ENCODE results near the gene MEPE.
A peak's percentile ranks its signal among the peaks of the same experiment; 100 is the strongest.
"Not testable (repeated sequence)": the region's sequence is repeated elsewhere in the genome, so short reads cannot be mapped to it uniquely, and the experiment has no call there.

The MEPE gene

DNA sequence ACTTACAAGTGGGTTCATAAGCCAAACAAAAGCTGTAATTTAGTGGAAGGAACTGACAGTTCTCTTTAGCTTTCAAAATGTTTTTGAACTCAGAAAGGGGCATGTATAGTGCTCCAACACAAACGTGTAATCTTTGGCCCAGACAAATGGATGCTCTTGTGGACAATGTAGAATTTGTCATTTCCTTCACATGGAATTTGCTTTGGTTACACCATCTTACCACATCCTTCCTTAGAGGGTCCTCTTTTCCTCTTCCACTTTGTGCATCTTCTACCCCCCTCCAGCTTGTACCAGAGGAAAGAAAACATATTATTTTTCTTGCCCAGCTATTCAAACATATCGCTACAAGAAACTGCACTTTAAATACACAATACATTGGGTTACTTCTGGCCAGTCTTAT, 42.4 kb downstream of the MEPE start:
- no peak for TF ChIP-seq CTCF (conservative IDR thresholded peaks at IDR 0.05; ENCODE audit: low read depth, low read length)
- H3K4me3 ChIP-seq (ENCODE audit: low read depth, low read length), result no peak overlapping the region

GRCh38 chr4:87880106-87880505, 47.3 kb downstream of the MEPE start:
- no peak overlapping the region for H3K4me3 ChIP-seq (ENCODE audit: low read depth, low read length)
- no peak for TF ChIP-seq CTCF (conservative IDR thresholded peaks at IDR 0.05; ENCODE audit: low read depth, low read length)
- no peak for DNase-seq (ENCODE audit: low read depth)

More for the DNA sequence above, 42.4 kb downstream of the MEPE start:
- DNase-seq (ENCODE audit: low read depth), result no peak

GRCh38 chr4:87881115-87881514, 48.3 kb downstream of the MEPE start:
- TF ChIP-seq CTCF (conservative IDR thresholded peaks at IDR 0.05; ENCODE audit: low read depth, low read length), result no peak
- no peak for DNase-seq (ENCODE audit: low read depth)
- H3K4me3 ChIP-seq (ENCODE audit: low read depth, low read length), result no peak overlapping the region

DNA sequence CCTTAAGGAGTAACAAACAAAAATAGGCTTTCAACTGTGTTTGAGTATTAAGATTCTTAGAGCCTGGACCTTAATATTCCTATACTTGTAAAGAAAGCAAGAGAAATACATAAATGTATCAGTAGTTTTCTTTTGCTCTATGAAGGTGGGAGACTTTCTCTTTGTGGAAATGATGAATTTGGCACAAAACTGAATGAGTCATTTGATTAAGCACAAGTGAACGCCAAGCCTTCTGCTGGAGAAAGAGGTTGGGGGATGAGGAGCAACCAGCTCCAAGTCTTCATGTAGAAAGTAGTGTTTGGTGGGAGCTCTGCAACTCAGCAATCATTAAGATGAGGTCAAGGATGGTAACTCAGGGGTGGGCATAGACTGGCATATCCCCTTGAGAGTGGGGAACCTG, 49.6 kb downstream of the MEPE start:
- no peak overlapping the region for H3K4me3 ChIP-seq (ENCODE audit: low read depth, low read length)
- TF ChIP-seq CTCF (conservative IDR thresholded peaks at IDR 0.05; ENCODE audit: low read depth, low read length), result no peak
- DNase-seq (ENCODE audit: low read depth), result peak; percentile 50

- H3K4me3 ChIP-seq (ENCODE audit: low read depth, low read length), result no peak overlapping the region
- DNase-seq (ENCODE audit: low read depth), result no peak
- TF ChIP-seq CTCF (conservative IDR thresholded peaks at IDR 0.05; ENCODE audit: low read depth, low read length), result no peak
Measured at GRCh38 chr4:87882861-87883260, 50.1 kb downstream of the MEPE start.

GRCh38 chr4:87884976-87885549, 52.3 kb downstream of the MEPE start:
- TF ChIP-seq CTCF (conservative IDR thresholded peaks at IDR 0.05; ENCODE audit: low read depth, low read length), result no peak
- DNase-seq (ENCODE audit: low read depth), result no peak
- no peak overlapping the region for H3K4me3 ChIP-seq (ENCODE audit: low read depth, low read length)

DNA sequence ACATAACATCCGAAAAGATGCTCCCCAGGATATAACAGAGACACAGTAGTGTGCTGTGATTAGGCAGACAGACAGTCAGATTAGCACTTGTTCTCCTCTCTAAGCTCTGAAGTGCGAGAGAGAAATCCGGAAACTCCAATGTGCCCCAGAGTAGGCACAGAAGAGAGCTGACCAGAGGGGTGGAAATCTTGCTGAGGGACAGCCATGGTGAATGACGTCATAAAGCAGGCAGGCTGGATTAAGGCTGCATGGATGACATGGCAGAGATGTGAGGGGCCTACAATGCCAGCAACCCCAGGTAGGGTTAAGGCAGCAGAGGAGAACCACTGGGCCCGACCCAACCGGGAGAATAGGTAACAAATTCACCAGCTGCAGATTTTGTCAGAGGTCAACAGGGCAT, 53.3 kb downstream of the MEPE start:
- DNase-seq (ENCODE audit: low read depth), result no peak
- no peak overlapping the region for H3K4me3 ChIP-seq (ENCODE audit: low read depth, low read length)
- no peak for TF ChIP-seq CTCF (conservative IDR thresholded peaks at IDR 0.05; ENCODE audit: low read depth, low read length)

- DNase-seq (ENCODE audit: low read depth); H3K4me3 ChIP-seq (ENCODE audit: low read depth, low read length): not testable (repeated sequence)
Measured at GRCh38 chr4:87890753-87891152, 58.0 kb downstream of the MEPE start.
